Kidney (tissue), 14 donors: ENCODE measurements around the gene KCNH8. TPM values are rescaled to one million over a fixed set of nuclear protein-coding genes. Genes with fewer than 3 reads are reported as not detected.

Source experiments
- DNase-seq, 5 donors: peaks; one replicate each; pipeline ENCODE4 v3.0.0-alpha.2; 2013 to 2020
- FAIRE-seq: peaks from 2 replicates; lab custom pipeline; 2012; peaks lifted over from hg19 to GRCh38; lab: Jason Lieb, UNC
- H3K27ac ChIP-seq, 2 donors: one replicate each; pipeline ENCODE4 v1.7.0; 2013; ENCODE audit warnings: low read depth in 2 of 2, low read length in 2 of 2, inconsistent platforms in 1 of 2
- H3K27me3 ChIP-seq: one replicate; pipeline ENCODE4 v1.7.1; 2013; ENCODE audit warnings: low read length, inconsistent platforms; ENCODE audit not compliant: control insufficient read depth, insufficient read depth
- H3K36me3 ChIP-seq, 3 donors: one replicate each; pipeline versions ENCODE4 v1.7.0 to v1.7.1; 2013; ENCODE audit warnings: low read length in 3 of 3, control low read depth in 1 of 3, inconsistent platforms in 1 of 3; ENCODE audit not compliant: insufficient read depth in 3 of 3, control insufficient read depth in 2 of 3
- H3K4me1 ChIP-seq, 3 donors: one replicate each; pipeline versions ENCODE4 v1.7.0 to v1.7.1; 2013; ENCODE audit warnings: low read length in 3 of 3, inconsistent platforms in 1 of 3, low read depth in 1 of 3; ENCODE audit not compliant: control insufficient read depth in 2 of 3, insufficient read depth in 2 of 3
- H3K4me3 ChIP-seq, 3 donors: one replicate each; pipeline versions ENCODE4 v1.7.0 to v1.8.1; 2013; ENCODE audit warnings: low read length in 3 of 3, control low read depth in 1 of 3, inconsistent platforms in 1 of 3
- H3K9ac ChIP-seq, 3 donors: one replicate each; pipeline versions ENCODE4 v1.7.0 to v1.7.1; 2013; ENCODE audit warnings: low read length in 3 of 3, control low read depth in 1 of 3, inconsistent platforms in 1 of 3
- H3K9me3 ChIP-seq, 3 donors: one replicate each; pipeline versions ENCODE4 v1.7.0 to v1.7.1; 2013; ENCODE audit warnings: low read length in 3 of 3, control low read depth in 1 of 3, inconsistent platforms in 1 of 3; ENCODE audit not compliant: control insufficient read depth in 2 of 3, insufficient read depth in 1 of 3
- CTCF ChIP-seq: IDR thresholded peaks from 3 replicates; pipeline ENCODE4 v1.5.1; 2012; ENCODE audit warnings: mild to moderate bottlenecking, moderate library complexity, borderline replicate concordance; ENCODE audit not compliant: insufficient read depth; ENCODE audit errors: extremely low read depth
- intact Hi-C: fragments of 100-400 bp; cut with DNase I; formaldehyde crosslinking; loops from one replicate; pipeline ENCODE4 v1.11.1; 2022
- polyA plus RNA-seq: library from polyadenylated mRNA; stranded (reverse); fragments of 350-450 nt; fragmentation: Illumina TruSeq; extraction: RNeasy Lipid Tissue Mini Kit (QIAGEN cat#74804); gene quantifications from one replicate; pipeline ENCODE4 v1.2.3, GENCODE V29; 2014; ENCODE audit warnings: low read depth, low replicate concordance; ENCODE audit not compliant: insufficient read depth
- total RNA-seq: library from RNA; stranded (reverse); fragmentation: NEBNext Ultra II Directional; extraction: Animal tissue kit (Norgen Biotek cat#: 25700); gene quantifications from one replicate; pipeline ENCODE4 v1.2.1, GENCODE V29; 2021
- donor health status: control.
- donor health status: control.
- donor health status: control.
- donor health status: control.
- donor health status: control.
- donor health status: DM: yes; HTN: yes; CAD: no.
- donor health status: Normal renal cell carcinoma (clear cell type).

The KCNH8 gene
- total and polyA plus RNA-seq, 2 donors from 2014 or later = 1.0 TPM; not detected in 1

DNA sequence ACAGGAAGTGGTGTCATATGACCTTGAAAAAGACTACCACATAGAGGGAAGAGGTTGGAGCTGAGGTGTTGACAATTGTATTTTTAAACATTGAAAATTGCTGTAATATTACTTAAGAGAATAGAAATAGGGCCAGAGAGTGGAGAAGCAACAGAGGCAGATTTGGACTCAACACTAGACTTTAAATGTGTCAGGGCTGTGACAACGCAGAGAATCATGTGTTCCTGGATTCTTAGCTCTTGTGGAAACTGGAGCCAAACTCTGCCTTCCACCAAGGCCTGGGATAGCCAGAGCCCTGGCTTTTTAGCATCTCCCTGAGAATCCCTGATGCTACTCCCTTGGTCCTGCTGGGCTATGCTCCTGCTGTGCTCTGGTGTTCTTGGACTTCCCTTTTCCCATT, 277.5 kb downstream of the KCNH8 start:
- no peak overlapping the region for H3K27ac ChIP-seq
- TF ChIP-seq CTCF = no peak
- H3K9ac ChIP-seq = no peak overlapping the region
- H3K36me3 ChIP-seq = no peaks in the 10 kb centered on the region
- DNase-seq = no peak
- intact Hi-C loops = no loop called here
- H3K9me3 ChIP-seq = no peaks in the 10 kb centered on the region
- H3K4me1 ChIP-seq = no peaks in the 10 kb centered on the region
- no peaks in the 10 kb centered on the region for H3K27me3 ChIP-seq
- no peak overlapping the region for H3K4me3 ChIP-seq
- FAIRE-seq = no peak

DNA sequence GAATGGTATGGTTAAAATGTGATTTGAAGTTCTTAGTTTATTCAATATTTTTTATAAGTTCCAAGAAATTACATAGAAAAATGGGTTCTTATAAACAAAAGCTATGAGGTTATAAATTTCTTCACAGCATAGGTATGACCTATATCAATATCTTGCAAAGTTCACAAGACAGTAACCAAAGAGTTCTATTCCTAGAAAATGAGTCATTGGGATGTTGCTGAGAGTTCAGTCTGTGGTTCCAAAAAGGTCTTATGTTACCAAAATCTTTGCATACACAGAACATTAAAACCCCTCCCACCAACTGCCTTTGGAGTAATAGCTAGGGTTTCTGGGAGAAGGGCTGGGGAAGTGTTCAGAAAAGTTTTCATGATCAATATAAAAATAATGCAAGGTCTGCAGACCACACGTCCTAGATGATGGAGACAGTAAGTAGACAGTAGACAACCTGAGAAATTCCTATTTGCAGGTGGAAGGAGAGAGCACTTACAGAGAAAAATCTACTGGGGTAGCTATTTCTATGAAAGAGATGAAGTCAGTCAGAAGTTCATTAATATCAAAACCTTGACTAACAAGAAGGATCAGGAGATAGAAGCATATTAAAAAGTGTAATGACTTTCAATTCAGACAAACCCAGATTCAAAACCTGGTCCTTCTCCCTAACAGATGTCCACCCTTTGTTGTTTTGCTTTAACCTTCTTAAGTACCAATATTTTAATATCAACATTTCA, 279.3 kb downstream of the KCNH8 start:
- no peak for DNase-seq
- intact Hi-C loops = no loop called here
- Histone ChIP-seq H3K9me3 (no peaks in the 10 kb centered on the region), H3K36me3 (no peaks in the 10 kb centered on the region), H3K9ac (no peak overlapping the region), H3K27ac (no peak overlapping the region), H3K4me3 (no peak overlapping the region), H3K4me1 (no peaks in the 10 kb centered on the region), H3K27me3 (no peaks in the 10 kb centered on the region)
- no peak for FAIRE-seq
- TF ChIP-seq CTCF = no peak

- TF ChIP-seq CTCF = no peak
- no peaks in the 10 kb centered on the region for H3K4me1 ChIP-seq
- no peaks in the 10 kb centered on the region for H3K9me3 ChIP-seq
- FAIRE-seq = no peak
- H3K4me3 ChIP-seq = no peak overlapping the region
- no peaks in the 10 kb centered on the region for H3K27me3 ChIP-seq
- intact Hi-C loops = no loop called here
- no peak for DNase-seq
- H3K27ac ChIP-seq = no peak overlapping the region
- H3K9ac ChIP-seq = no peak overlapping the region
- no peaks in the 10 kb centered on the region for H3K36me3 ChIP-seq
Observed at GRCh38 chr3:19428729-19429128, 280.4 kb downstream of the KCNH8 start.

GRCh38 chr3:19432669-19433068, 284.4 kb downstream of the KCNH8 start:
- no peak overlapping the region for H3K9ac ChIP-seq
- H3K27me3 ChIP-seq = no peaks in the 10 kb centered on the region
- intact Hi-C loops = no loop called here
- H3K4me3 ChIP-seq = no peak overlapping the region
- no peak for TF ChIP-seq CTCF
- H3K9me3 ChIP-seq = no peaks in the 10 kb centered on the region
- no peak overlapping the region for H3K27ac ChIP-seq
- no peaks in the 10 kb centered on the region for H3K4me1 ChIP-seq
- DNase-seq (no peak), FAIRE-seq (no peak)
- H3K36me3 ChIP-seq = no peaks in the 10 kb centered on the region
